GM04503 (cell line): ENCODE results near the gene BUD13.
"Not testable (repeated sequence)": the region's sequence is repeated elsewhere in the genome, so short reads cannot be mapped to it uniquely, and the experiment has no call there.

Experiments used
- DNase-seq: peaks from one replicate; pipeline ENCODE4 v3.0.0-alpha.2; 2012; ENCODE audit warnings: low read depth

Gene BUD13

GRCh38 chr11:116756044-116756443, 16.7 kb downstream of the BUD13 start:
- not testable (repeated sequence) for DNase-seq

DNA sequence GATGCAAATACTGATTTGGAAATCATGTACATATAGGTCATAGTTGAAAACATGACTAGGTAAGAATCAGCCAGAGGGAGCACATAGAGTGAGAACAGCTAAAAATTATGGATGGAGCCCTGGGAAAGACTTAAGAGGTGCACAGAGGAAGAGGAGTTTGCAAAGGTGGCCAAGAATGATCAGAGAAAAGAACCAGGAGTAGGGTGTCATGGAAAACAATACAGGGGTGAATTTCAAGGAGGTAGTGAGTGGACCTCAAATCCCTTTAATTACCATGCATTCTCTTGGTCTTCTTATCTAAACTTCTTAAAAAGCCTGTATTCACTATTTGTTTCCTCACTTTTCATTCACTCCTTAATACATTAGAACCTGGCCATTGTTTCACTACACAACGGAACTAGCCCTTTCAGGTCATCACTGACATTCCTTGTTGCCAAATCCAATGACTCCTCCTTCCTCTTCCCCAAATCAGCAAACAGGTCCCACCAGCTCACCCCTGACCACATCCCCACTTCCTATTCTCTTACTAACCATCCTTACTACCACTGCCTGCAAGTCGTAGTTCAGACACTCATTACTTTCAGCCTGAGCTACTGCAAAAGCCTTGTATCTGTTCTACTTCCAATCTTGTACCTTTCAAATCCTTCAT, 22.6 kb downstream of the BUD13 start:
- no peak for DNase-seq

DNA sequence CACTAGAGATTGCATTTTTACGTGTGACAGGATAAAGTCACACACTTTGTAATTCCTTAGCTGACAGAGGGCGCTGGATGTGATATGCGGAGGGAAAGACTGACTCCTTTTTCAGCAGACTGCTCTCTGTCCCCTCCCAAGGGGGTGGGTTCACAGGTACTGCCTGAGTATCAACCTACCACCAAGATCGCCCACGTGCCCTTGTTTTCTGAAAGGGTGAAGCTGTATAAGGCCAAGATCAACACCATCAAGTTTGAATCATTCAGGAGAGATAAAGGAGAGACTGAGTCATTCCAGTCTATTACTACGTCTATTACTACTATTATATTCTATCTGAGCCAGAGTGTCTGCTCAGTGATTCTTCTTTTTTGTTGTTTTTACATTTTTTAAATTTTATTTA, 30.7 kb downstream of the BUD13 start:
- DNase-seq: no peak

GRCh38 chr11:116740741-116741140, 32.0 kb downstream of the BUD13 start:
- no peak for DNase-seq

DNA sequence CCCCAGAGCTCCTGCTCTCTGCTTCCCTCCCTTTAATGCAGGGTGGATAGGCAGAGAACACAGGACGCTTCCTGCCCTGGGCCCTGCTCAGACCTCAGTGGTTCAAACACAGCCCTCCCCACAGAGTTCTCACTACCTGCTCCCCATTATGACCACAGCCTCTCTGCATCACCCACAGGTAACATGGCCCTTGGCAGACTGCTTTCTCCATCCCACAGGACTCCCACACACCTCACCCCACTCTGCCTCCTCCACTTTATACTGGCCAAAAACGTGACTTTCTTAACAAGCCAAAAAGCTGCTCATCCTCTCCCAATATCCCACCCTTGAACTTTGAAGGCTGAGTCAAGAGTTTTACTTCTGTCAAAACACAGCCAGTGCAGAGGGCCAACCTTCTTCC, 33.8 kb downstream of the BUD13 start:
- DNase-seq: no peak

GRCh38 chr11:116736763-116737162, 36.0 kb downstream of the BUD13 start:
- no peak for DNase-seq

DNA sequence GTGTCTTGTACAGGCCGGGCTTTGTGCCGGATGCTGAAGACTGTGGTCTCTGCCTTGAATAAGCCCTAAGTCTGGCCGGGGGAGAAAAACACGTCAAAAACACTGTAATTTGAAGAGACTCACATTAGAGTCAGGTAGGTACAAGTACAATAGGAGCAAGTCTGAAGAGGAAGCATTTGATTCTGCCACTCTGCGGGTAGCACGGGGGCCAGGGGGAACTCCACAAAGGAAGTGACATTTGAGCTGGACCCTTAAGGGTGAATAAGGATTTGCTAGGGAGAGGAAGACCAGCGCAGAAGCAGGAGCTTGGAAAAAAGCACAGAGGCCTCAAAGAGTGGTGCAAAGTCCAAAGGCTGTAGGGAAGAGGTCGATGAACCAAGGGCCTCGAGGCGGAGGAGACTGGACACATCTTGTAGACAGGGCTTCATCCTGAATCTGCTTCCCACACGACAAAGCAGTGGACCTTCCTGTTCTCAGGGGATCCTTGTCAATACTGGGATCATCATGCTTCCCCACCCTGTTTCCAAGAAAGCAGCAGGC, 38.7 kb downstream of the BUD13 start:
- DNase-seq: no peak

- DNase-seq: no peak
Measured at GRCh38 chr11:116733043-116733755, 39.6 kb downstream of the BUD13 start.

GRCh38 chr11:116732271-116733042, 40.3 kb downstream of the BUD13 start:
- DNase-seq: no peak

DNA sequence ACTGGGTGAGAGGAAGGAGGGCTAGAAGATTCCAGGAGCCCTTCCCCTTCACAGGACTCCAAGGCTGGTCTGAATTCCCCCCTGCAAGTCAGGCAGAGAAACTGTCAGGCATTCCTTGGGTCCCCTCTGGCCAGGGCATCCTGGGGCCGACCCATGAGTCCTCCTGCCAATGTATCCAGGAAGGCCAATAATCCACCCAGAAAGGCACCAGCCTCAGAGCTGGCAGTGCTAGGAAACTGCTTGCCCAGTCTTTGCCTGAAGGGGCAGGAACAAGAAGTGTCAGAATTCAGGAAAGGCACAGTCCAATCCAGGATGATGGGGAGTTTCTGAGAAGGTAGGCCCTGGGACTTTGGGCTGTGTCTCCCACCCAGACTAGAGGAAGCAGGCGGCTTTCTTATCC, 41.0 kb downstream of the BUD13 start:
- DNase-seq: no peak

GRCh38 chr11:116731097-116731761, 41.6 kb downstream of the BUD13 start:
- no peak for DNase-seq

DNA sequence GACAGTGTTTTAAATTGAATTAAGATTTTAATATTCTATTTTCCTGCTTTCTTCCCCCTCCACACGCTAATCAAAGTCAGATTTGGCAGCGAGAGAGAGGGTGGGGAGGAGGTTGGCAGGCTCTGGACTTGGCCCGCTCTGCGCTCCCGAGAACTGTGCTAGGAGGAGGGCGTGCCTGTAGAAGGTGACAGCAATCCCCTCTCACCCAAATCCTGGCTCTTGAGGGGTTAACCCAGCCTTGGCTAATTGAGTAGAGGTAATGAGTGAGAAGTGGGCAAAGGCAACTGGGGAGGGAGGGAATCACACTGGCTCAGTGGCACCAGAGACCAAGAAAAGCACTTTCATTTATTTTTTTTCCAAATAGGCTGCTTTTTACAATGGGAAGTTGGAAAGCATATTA, 42.2 kb downstream of the BUD13 start:
- DNase-seq: no peak

GRCh38 chr11:116730241-116730561, 42.6 kb downstream of the BUD13 start:
- no peak for DNase-seq

DNA sequence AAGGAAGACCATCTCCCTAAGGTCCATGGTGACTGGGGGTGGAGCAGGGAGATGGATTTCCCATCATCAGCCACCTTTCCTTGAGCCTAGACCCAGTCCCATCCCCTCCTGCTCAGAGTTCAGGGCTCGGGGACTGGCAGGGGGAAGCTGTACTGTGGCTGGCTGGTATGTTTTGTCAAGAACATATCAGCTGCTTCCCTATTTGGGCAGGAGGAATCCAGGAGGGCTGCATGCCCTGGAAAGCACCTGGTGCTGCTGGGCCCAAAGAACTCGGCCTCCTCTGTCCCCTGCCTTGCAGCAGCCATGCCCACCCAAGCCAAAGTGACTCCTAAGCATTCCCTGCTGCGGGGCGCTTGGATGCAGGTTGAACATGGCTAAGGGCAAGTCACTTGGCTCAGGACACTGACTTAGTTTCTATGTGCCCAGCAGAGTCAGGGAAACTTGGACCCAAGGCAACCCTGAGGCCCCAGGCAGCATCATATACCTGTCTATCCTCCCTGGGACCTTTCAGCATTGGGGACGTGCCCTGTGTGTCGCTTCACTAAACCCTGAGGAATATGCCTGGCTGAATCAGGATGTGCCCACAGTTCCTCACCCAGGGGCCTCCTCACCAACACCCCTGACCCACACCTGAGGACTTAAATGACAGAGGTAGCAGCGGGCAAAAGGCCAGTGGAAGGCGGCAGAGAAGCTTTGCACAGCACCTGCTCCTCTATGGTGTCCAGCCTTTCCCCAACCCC, 43.1 kb downstream of the BUD13 start:
- no peak for DNase-seq

DNA sequence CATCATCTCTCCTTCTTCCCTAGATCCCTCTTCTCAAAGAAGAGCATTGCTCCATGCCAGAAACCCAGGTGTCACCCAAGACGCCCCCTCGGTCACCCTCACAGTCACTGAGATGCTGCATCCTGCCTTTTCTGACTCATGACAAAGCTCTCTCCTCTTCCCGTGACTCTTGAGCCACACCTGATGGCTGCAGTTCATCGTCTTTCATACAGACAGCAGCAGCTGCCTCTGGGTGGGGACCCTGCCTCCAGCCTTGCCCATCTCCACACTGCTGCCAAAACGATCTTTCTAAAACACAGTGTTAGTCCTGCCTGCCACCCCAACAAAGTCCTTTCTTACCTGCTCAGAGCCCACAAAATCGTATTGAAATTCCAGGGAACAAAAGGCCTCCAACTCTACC, 44.8 kb downstream of the BUD13 start:
- DNase-seq: no peak

DNA sequence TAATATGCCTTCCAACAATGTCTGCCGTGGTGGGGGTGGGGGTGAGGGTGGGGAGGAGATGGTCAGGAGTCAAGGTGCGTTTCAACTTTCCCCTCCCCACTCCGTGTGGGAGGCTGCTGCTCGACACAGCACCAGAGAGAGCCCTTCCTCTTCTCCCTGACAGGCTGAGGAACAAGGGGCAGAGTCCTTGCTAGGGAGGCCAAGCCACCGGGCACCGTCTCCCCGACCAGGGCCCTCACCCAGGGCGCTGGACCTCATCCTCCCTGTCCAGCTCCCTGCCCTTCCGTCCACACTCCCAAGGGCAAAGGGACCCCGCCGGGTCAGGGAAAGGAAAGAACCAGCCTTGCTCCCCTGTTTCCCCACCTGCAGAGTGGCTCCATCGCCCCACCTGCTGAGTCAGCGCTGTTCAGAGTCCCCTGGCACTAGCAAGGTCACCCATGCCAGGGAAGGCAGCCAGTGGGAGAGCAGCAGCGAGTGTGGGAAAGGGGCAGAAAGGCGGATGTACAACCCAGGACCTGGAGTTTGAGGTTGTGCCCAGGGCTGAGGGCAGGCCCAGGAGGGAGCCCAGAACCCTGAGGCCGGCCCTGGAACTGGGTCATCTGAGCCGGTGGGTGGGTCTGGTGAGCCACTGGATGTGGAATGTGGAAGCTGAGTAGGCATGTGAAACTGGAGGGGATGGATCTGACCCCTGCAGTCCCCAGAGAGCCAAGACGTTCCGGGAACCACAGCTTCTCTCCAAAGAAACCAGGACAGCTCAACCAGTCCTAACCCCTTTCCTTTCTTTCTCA, 47.2 kb downstream of the BUD13 start:
- peak; percentile 27 for DNase-seq

DNA sequence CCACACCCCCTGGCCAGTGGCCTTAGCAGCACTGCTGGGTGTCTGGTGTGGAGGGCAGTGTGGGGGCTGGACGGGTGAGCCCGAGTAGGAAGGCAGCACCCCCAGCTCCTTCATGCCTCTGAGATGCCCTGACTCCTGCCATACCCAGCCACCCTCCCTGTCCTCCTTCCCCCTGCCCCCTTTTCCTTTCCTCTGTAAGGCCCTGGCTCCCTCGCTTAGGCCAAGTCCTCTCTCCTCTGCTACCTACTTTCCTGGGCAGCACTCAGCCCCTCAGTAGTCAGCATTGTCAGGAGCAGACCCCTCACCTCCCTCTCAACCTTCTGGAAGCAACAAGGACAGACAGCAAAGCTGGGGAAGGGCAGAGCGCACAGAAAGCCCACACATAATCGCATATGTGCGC, 48.0 kb downstream of the BUD13 start:
- DNase-seq: no peak

DNA sequence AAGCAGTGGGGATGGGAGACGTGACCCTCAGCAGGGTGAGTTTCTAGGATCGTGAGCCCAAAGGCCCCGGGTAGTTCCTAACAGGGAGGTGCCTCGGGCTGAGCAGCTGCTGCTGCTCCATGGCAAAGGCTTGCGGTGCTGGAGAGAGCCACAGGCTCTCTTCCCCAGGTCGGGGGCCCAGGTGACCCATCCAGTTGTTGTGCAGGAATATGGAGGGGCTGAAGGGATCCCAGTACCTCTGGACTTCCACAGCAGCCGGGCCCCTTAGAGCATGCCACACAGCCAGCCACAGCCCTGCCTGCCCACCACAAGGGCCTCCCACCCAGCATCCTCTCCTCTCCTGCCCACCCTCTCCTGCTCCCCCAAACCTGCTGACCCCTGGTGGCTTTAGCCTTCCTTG, 49.3 kb downstream of the BUD13 start:
- no peak for DNase-seq

- DNase-seq: no peak
Measured at GRCh38 chr11:116721988-116722387, 50.8 kb downstream of the BUD13 start.

GRCh38 chr11:116720895-116721294, 51.9 kb downstream of the BUD13 start:
- no peak for DNase-seq

DNA sequence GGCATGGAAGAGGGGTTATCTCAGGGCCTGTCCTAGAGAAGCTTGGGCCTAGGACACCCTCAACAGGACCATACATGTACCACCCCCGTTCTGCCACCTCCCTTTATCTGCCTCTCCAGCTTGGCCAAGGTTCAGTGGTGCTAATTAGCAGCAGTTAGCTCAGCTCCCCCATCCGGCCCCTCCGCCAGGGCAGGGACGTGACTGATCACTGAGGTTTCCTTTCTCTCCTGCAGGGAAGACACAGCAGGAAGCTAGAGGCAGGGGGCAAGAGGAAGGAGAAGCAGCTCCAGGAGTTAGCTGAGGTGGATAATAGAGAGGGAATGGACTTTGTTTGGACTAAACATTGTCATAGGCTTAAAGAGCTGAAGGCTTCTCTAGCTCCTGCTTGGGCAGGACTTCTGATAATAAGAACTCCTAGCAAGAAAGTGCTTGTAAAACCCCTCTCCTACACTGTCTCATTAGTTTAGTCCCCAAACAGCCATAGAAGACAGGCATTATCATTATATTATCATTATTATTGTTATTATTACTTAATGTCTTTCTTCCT, 53.8 kb downstream of the BUD13 start:
- DNase-seq: no peak
